Suprapubic skin (tissue), 4 donors: Measurements from ENCODE around the gene TRAPPC8.
"Not testable (repeated sequence)": the region's sequence is repeated elsewhere in the genome, so short reads cannot be mapped to it uniquely, and the experiment has no call there.

Source experiments
- CTCF ChIP-seq, 2 donors: fragments of 200-600 bp in 1 of 2; fragments of 450-650 bp in 1 of 2; sonication (generic) in 1 of 2; IDR thresholded peaks; one replicate each; pipeline ENCODE4 v1.5.1; 2016 to 2019; ENCODE audit warnings: antibody characterized with exemption in 2 of 2, mild to moderate bottlenecking in 1 of 2, moderate library complexity in 1 of 2
- EP300 ChIP-seq: sonication (generic); formaldehyde crosslinking; IDR thresholded peaks from one replicate; pipeline ENCODE4 v1.6.1; 2017; ENCODE audit warnings: antibody characterized with exemption
- POLR2AphosphoS5 ChIP-seq, 3 donors: sonication (generic); formaldehyde crosslinking; IDR thresholded peaks; one replicate each; pipeline ENCODE4 v1.6.1; 2017; ENCODE audit warnings: antibody characterized with exemption in 3 of 3

GRCh38 chr18:31826673-31827325 is 116.1 kb downstream of the TRAPPC8 start:
- not testable (repeated sequence) for TF ChIP-seq POLR2AphosphoS5 (IDR thresholded peaks at IDR 0.05); EP300; CTCF (IDR thresholded peaks at IDR 0.05)
